GM21723 (cell line): ENCODE data around the gene SLC38A3.
"Not testable (repeated sequence)": the region's sequence is repeated elsewhere in the genome, so short reads cannot be mapped to it uniquely, and the experiment has no call there.

Experiments used
- ATAC-seq: cut with Tn5 transposase; IDR thresholded peaks from one replicate; pipeline ENCODE4 v1.9.1; 2021; ENCODE audit warnings: mild to moderate bottlenecking, moderate library complexity; ENCODE audit not compliant: unreplicated experiment

Gene SLC38A3

GRCh38 chr3:50228184-50228763, 23.2 kb downstream of the SLC38A3 start:
- ATAC-seq = not testable (repeated sequence)

GRCh38 chr3:50229490-50229889, 24.4 kb downstream of the SLC38A3 start:
- ATAC-seq = no peak

- ATAC-seq = no peak
Measured at GRCh38 chr3:50230104-50230793, 25.2 kb downstream of the SLC38A3 start.

- ATAC-seq = no peak
Measured at GRCh38 chr3:50230794-50231125, 25.7 kb downstream of the SLC38A3 start.

GRCh38 chr3:50231581-50231980, 26.5 kb downstream of the SLC38A3 start:
- ATAC-seq = no peak

DNA sequence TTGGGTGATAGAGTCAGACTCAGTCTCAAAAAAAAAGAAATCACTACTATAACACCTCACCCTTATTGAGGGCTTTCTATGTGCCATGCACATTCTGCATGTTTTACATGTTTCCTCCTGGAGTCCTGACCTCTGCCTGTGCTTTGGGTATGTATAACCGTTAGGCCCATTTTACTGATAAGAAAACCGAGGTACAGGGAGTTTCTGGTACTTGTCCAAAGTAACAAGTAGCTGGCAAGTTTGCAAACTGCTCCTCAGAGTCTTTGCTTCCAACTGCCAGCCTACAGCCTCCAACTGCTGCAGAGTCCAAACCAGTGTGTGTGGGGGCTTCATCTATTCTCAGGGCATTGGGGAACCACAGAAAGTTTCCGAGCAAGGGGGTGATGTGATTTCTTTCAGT, 27.2 kb downstream of the SLC38A3 start:
- no peak for ATAC-seq

GRCh38 chr3:50233176-50233575, 28.1 kb downstream of the SLC38A3 start:
- no peak for ATAC-seq

DNA sequence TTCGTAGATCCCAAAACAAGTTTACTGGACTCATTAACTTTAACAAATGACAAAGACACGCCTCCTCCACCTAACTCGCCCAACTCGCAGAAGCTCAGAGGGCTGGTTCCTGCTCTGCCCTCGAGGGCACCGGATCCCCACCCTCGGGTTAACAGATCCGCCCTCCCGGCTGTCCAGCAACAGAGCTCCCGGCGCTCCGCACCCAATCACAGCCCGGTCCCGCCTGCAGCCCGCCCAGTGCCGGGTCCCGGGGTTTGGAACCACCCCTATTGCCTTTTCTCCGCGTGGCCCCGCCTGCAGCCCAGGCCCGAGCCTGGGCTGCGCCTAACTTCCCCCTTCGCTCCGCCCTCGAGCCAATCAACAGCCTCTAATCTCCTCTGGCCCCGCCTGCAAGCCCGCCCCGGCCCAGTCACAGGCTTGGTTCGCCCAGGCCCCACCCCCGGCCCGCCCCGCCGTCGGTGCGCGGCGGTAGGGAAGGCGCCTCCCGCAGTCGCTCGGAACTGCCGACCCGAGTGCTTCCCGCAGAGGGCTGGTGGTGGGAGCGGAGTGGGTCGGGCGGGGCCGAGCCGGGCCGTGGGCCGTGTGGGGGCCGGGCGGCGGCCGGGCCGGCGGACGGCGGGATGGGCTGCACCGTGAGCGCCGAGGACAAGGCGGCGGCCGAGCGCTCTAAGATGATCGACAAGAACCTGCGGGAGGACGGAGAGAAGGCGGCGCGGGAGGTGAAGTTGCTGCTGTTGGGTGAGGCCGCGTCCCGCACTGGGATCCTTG, 30.8 kb downstream of the SLC38A3 start, which contains the start of gene GNAI2:
Gene GNAI2, plus strand, starts transcription at position 489 of the 768 bp plus-strand sequence. Its CDS starts 132 bp downstream, at position 621.
- ATAC-seq = peak; percentile 93

GRCh38 chr3:50236484-50237132, 31.5 kb downstream of the SLC38A3 start:
- no peak for ATAC-seq

- ATAC-seq = no peak
Measured at GRCh38 chr3:50237133-50237651, 32.1 kb downstream of the SLC38A3 start.

- ATAC-seq = peak; percentile 33
Measured at GRCh38 chr3:50237754-50238548, 32.9 kb downstream of the SLC38A3 start.

DNA sequence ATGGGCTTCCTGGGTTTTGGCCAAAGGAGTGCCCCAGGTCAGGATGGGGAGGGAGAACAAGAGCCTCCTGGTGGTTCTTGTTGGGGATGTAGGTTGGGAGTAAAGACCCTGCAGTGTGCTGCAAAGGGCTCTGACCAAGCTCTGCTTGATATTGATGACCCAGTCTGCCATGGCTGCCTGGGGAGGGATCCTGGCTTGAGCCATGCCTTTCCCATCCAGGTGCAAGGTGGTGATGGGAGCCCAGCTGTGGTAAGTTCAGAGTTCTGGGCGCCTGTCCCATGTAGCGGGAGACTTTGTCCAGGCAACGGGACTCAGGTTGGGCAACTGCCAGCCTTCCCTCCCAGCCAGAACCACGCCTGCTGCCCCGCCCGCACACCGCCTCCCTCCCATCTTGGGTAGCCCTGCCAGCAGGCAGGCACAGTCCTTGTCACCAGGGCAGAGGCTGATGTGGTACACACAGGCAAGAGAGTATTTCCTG, 33.5 kb downstream of the SLC38A3 start:
- no peak for ATAC-seq

GRCh38 chr3:50239649-50240048, 34.6 kb downstream of the SLC38A3 start:
- no peak for ATAC-seq

GRCh38 chr3:50241163-50241562, 36.1 kb downstream of the SLC38A3 start:
- no peak for ATAC-seq

GRCh38 chr3:50241713-50242380, 36.8 kb downstream of the SLC38A3 start:
- ATAC-seq = no peak

DNA sequence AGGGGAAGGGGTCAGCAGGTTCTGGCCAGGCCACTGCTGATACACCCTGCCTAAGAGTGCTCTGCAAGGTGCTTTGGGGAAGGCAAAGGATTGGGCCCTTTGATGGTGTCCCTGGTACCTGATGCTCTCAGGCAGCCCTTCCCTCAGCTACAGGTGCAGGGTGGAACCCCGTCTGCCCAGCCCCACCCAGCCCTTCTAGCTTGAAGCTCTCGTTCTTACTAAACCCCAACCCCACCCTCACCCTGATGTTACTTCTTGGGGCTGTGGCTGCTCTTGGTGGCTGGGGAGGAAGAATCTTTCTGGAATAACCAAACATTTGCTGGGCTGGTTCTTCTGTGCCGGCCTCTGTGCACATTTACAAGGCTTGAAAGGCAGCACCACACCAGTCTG, 37.3 kb downstream of the SLC38A3 start:
- ATAC-seq = no peak

DNA sequence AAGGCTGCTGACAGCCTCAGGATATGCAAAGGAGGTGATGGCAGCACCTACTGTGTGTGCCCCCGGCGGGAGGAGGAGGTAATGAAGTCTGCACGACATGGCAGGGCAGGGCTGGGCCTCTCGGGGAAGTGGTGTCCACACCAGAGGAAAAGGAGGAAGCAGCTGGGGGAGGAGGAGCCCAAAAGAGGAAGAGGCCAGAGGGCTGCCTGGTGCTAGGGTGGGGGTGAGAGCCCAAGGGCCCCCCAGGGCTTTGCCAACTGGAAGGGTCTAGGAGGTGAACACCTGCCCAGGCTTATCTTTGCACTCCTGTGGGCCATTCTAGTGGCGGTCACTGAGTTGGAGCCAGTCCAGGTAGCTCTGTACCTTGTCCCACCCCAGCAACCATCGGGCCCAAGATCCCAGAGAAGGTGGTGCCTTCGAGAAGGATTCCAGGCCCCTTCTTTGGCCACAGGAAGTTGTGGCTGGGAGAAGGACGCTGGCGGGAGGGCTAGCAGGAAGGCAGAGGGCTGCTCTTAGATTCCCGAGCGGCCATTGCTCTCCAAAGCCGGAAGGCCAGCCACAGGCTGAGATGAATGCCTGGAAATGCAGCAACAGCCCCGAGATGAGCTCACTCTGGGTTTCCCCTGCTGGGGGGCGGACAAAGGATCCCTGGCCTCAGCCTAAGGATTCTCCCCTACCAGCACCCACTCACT, 37.9 kb downstream of the SLC38A3 start:
- ATAC-seq = no peak

- ATAC-seq = no peak
Measured at GRCh38 chr3:50243543-50243895, 38.4 kb downstream of the SLC38A3 start.

DNA sequence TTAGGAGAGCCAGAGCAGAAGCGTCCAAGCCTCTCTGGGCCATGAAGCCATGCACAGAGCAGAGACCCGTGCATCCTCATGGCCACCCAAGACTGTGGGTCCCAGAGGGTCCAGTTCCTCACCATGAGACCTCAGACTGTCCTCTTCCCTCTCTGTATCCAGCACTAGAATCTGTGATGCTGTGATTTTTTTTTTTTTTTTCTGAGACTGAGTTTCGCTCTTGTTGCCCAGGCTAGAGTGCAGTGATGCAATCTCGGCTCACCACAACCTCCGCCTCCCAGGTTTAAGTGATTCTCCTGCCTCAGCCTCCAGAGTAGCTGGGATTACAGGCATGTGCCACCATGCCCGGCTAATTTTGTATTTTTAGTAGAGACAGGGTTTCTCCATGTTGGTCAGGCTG, 39.7 kb downstream of the SLC38A3 start:
- ATAC-seq = not testable (repeated sequence)
